Measurements from ENCODE around the gene KCNJ3. TPM values are rescaled to one million over a fixed set of nuclear protein-coding genes. Genes with fewer than 3 reads are reported as not detected.
A peak's percentile ranks its signal among the peaks of the same experiment; 100 is the strongest.
"Not testable (repeated sequence)": the region's sequence is repeated elsewhere in the genome, so short reads cannot be mapped to it uniquely, and the experiment has no call there.

The KCNJ3 gene
- total RNA-seq, 1 donor from 2014 or later, result 0.78 TPM

DNA sequence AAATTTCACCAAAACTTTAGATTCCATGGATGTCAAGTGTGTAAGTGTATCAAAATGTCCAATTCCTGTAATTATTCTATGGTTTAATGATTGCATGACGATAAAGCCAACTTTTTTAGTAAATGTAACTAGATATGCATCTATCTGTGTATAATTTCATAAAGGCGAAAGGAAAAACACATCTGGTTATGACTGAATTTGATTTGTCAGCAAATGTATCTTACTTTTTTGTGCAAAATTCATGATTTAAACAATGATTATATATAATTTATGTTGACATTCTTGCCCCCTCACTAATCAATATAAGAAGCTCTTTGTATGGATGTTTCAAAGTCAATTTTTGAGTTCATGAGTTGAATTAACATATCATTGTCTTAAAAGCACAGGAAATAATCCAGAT is 138.5 kb downstream of the KCNJ3 start:
- DNase-seq (ENCODE audit: low spot score) (no peak), ATAC-seq (no peak)

DNA sequence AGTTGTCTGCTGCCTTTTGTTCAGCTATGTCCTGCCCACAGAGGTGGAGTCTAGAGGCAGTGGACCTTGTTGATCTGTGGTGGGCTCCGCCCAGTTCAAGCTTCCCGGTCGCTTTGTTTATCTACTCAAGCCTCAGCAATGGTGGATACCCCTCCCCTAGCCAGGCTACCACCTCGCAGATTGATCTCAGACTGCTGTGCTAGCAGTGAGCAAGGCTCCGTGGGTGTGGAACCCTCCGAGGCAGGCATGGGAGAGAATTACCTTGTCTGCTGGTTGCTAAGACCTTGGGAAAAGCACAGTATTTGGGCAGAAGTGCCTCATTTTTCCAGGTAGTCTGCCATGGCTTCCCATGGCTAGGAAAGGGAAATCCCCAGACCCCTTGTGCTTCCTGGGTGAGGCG is 146.0 kb downstream of the KCNJ3 start:
- ATAC-seq (no peak), DNase-seq (ENCODE audit: low spot score) (no peak)

DNA sequence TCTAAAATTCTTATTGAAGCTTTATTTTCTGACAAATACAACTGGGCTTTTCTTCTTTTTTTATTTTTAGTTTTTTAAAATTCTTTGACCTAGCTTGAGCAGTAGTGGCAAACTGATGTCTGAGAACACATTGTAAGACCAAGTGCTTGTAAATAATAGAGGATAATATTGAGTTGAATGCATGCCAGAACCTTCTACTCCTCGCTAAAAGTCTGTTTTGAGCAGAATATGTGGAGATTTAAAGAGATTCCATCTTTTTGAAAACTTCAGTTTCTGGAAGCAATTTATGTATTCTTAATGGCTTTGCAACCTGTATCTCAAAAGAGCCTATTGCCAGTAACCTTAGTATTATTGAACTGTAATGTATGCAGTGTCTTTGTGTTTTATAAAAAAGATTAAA is 148.3 kb downstream of the KCNJ3 start:
- no peak for DNase-seq (ENCODE audit: low spot score)

DNA sequence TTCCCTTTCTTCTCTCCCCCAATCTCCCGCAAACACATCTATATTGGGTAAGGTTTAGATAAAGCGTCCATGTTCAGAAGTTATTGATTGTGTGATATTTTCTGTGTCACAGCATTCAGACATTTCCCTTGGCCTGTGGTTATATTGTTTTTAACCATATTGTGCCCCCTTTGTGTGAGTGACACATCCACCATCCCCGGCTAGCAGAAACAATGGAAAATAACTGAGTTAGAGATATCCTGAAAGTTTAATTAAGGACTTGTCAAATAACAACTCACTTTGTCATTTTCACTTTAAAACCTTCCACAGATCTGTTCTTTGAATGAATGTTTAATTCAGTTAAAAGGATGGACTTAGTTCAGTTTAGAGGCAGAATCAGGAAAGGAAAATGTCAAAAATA is 151.0 kb downstream of the KCNJ3 start:
- ATAC-seq, result no peak

More for the DNA sequence above, 148.3 kb downstream of the KCNJ3 start:
- ATAC-seq, result no peak

DNA sequence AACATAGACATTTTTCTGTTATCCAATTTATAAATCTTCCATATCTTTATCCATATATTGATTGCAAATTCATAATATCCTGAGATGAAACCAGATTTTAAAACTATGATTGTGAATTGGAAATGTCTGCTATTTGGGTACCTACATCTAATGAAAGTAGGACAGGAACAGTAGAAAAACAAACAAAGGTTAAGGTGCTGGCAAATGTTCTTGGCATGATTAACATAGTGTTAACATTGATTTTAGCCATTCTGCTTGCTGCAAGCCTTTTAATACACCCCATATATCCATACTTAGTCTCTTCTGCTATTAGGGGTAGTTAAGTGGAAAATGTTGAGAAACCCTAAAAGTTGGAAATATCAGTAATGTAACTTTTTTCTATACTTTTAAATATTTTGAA is 152.0 kb downstream of the KCNJ3 start:
- DNase-seq (ENCODE audit: low spot score) (no peak), ATAC-seq (peak; percentile 94)

More for the DNA sequence above, 151.0 kb downstream of the KCNJ3 start:
- no peak for DNase-seq (ENCODE audit: low spot score)

DNA sequence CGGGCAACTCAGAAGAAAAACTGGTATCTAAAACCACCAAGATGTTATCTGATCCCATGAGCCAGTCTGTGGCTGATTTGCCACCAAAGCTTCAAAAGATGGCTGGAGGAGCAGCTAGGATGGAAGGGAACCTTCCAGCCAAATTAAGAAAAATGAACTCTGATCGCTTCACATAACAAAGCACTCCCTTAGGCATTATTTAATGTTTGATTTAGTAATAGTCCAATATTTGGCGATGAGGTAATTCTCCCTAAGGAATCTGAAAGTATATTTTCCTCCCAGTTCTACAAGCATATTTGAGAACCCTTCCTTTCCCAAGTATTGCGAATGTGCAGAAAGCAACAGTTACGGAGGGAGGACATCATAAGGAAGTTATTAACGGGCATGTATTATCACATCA is 156.6 kb downstream of the KCNJ3 start:
- ATAC-seq (peak; percentile 55), DNase-seq (ENCODE audit: low spot score) (no peak)

DNA sequence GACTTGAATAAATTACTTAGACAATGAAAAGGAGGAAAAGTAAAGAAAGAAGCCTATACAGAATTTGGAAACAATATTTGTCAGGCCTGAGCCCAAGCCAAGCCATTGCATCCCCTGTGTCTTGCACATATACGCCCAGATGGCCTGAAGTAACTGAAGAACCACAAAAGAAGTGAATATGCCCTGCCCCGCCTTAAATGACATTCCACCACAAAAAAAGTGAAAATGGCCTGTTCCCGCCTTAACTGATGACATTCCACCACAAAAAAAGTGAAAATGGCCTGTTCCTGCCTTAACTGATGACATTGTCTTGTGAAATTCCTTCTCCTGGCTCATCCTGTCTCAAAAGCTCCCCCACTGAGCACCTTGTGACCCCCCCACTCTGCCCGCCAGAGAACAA is 168.7 kb downstream of the KCNJ3 start:
- ATAC-seq; DNase-seq (ENCODE audit: low spot score): not testable (repeated sequence)

DNA sequence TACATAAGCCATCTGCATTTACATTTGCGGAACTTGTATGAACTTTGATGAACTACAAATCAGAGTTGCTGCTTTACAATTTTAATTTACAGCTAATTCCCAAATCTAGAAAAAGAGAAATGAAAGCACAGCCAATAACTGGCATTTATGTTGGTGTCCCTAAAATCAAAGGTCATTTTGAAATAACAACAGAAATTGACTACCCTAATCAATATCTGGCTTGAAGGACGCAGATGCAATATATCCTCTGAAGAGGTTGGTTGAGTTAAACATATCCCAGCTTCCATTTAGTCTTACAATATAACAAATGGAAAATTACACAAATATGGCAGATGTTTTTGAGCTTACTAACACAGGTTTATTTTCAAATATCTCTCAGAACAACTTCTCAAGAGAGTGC is 177.5 kb downstream of the KCNJ3 start:
- no peak for DNase-seq (ENCODE audit: low spot score)
- peak; percentile 45 for ATAC-seq

DNA sequence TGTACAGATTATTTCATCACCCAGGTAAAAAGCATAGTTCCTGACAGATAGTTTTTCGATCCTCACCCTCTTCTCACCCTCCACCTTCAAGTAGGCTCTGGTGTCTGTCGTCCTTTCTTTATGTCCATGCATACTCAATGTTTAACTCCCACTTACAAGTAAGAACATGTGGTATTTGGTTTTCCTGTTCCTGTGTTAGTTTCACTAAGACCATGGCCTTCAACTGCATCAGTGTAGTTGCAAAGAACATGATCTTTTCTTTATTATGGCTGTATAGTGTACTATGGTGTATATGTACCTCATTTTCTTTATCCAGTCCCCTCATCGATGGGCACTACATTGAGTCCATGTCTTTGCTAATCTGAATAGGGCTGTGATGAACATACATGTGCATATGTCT is 184.2 kb downstream of the KCNJ3 start:
- ATAC-seq, result no peak
- DNase-seq (ENCODE audit: low spot score), result no peak

DNA sequence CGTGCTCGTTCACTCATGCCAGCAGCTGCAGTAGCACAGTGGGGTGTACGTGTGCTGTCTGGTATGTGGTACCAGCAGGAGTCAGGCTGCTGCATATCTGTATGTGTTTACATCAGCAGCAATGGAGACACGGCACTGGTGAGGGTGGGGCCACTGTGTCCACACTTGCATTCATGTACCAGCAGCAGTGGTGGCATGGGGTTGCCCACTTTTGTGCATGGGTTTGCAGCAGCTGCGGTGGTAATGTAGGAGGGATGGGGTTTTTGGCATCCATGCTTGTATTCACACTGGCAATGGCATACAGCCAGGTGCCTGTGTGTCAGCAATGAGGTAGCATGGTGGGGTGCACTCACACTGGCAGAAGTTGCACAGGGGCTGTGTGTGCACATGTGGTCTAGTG is 187.8 kb downstream of the KCNJ3 start:
- no peak for DNase-seq (ENCODE audit: low spot score)
- ATAC-seq, result no peak

DNA sequence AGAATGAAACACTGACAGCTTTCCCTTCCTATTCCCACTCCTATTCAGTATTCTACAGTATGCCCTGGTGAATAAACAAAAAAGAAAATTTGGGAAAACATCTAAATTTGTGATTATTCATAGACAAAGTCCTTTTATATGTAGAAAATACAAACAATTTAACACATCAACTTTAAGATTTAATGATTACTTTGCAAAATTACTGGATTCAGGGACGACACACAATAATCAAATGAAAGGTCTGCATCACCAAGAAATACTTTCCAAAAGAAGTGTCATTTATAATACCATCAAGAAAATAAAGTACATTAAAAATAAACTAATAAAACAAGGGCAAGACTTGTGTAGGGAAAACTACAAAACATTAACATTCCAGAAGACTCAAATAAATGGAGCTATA is 199.8 kb downstream of the KCNJ3 start:
- DNase-seq (ENCODE audit: low spot score) (no peak), ATAC-seq (no peak)

DNA sequence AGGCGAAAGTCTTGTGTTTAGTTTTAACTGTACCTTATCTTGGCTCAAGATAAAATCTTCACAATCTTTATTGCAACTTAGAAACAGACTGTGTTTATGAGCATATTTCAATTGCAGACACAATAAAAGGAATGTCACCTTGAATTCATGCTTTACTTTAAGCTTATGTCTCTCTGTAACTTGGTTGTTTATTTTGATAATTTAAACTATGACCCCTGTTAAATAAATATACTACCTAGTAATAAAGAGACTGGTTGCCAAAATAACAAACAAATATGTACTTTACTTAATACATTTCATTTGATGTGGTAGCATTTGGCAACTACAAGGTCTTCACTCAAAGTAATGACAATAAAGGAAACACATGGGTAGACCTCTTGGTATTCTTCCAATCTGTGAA is 202.6 kb downstream of the KCNJ3 start:
- no peak for DNase-seq (ENCODE audit: low spot score)

More for the DNA sequence above, 202.6 kb downstream of the KCNJ3 start:
- no peak for ATAC-seq
